ENCODE data around the gene ARL6. TPM values are rescaled to one million over a fixed set of nuclear protein-coding genes. Genes with fewer than 3 reads are reported as not detected.

Gene ARL6
- total and polyA plus RNA-seq, 2 of the 8 experiments (the other 6 are each of a cell fraction or from before 2014, with no cell fraction given) = 1.8 to 12.0 TPM

DNA sequence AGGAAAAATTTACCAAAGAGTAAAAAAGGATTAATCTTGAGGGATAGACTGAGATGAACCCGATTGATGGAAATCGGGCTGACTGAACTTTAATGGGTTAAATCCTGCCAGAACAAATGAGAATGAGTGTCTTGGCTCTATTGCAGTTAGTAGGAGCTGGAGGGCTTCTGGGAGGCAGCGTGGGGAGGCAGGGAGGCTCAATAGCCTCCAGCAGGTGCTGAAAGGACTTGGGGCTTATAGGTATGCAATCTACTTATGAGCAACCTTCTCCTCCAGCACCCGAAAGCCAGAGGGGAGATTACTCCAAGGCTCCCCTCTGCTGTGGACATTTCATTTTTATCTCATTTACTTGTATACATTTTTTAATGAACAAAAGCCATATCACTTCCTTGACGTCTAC lies 56.2 kb downstream of the ARL6 start (continued):
- no peak for TF ChIP-seq JUND (IDR thresholded peaks at IDR 0.05; ENCODE audit: low read length)
- TF ChIP-seq POLR2AphosphoS5 (IDR thresholded peaks at IDR 0.05; ENCODE audit: low read depth, low read length) = no peak

Data from H1 (cell line).